Gastroesophageal sphincter (tissue), 3 donors: ENCODE results near the gene STRN4.

Experiments
- EP300 ChIP-seq: sonication (generic); formaldehyde crosslinking; IDR thresholded peaks from one replicate; pipeline ENCODE4 v1.6.1; 2017; ENCODE audit warnings: antibody characterized with exemption, mild to moderate bottlenecking
- TF ChIP-seq, protein P1 (sequence below), 4 experiments: fragments of 200-600 bp in 2 of 4; fragments of 450-650 bp in 2 of 4; sonication (generic) in 1 of 4; IDR thresholded peaks; one replicate each; pipeline ENCODE4 v1.5.1; 2017 to 2019; ENCODE audit warnings: antibody characterized with exemption in 4 of 4, mild to moderate bottlenecking in 2 of 4, moderate library complexity in 2 of 4

- TF ChIP-seq, protein P1, sequence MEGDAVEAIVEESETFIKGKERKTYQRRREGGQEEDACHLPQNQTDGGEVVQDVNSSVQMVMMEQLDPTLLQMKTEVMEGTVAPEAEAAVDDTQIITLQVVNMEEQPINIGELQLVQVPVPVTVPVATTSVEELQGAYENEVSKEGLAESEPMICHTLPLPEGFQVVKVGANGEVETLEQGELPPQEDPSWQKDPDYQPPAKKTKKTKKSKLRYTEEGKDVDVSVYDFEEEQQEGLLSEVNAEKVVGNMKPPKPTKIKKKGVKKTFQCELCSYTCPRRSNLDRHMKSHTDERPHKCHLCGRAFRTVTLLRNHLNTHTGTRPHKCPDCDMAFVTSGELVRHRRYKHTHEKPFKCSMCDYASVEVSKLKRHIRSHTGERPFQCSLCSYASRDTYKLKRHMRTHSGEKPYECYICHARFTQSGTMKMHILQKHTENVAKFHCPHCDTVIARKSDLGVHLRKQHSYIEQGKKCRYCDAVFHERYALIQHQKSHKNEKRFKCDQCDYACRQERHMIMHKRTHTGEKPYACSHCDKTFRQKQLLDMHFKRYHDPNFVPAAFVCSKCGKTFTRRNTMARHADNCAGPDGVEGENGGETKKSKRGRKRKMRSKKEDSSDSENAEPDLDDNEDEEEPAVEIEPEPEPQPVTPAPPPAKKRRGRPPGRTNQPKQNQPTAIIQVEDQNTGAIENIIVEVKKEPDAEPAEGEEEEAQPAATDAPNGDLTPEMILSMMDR (IDR thresholded peaks at IDR 0.05), result no peak
- no peak for TF ChIP-seq EP300
These were observed 31.0 kb upstream of the STRN4 start for GRCh38 chr19:46776927-46777911.
